Adrenal gland (tissue), 5 donors: ENCODE measurements around the gene CR1.

Source experiments
- POLR2A ChIP-seq, 2 donors: fragments of 450-650 bp; IDR thresholded peaks; one replicate each; pipeline ENCODE4 v1.6.1; 2017; ENCODE audit warnings: antibody characterized with exemption in 2 of 2, mild to moderate bottlenecking in 2 of 2, moderate library complexity in 1 of 2
- TF ChIP-seq, protein P1 (sequence below), 6 experiments: fragments of 450-650 bp in 4 of 6; fragments of 200-600 bp in 2 of 6; sonication (generic) in 1 of 6; IDR thresholded peaks; 1 replicate in 5 of 6; 2 replicates in 1 of 6; pipeline versions ENCODE4 v1.5.1 to v1.8.0; 2016 to 2021; ENCODE audit warnings: antibody characterized with exemption in 6 of 6, mild to moderate bottlenecking in 2 of 6, moderate library complexity in 1 of 6
- donor health status: DM: no; HTN: no; CAD: no.

DNA sequence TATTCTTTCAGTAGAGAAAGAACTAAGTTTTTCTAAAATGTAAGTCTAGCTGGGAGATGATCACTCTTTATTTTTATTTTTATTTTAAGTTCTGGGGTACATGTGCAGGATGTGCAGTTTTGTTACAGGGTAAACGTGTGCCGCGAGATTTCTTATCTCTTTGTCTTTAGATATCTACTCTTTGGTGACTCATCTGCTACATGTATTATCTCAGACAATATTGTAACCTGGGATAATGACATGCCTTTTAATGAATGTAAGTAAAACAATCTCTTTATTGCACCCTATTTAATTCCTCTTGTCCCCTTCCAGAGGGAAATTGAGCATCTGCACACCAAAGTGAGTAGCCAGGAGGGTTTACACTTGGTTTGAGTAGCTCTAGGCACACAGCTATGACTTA is 32.4 kb upstream of the CR1 start:
- TF ChIP-seq, protein P1, sequence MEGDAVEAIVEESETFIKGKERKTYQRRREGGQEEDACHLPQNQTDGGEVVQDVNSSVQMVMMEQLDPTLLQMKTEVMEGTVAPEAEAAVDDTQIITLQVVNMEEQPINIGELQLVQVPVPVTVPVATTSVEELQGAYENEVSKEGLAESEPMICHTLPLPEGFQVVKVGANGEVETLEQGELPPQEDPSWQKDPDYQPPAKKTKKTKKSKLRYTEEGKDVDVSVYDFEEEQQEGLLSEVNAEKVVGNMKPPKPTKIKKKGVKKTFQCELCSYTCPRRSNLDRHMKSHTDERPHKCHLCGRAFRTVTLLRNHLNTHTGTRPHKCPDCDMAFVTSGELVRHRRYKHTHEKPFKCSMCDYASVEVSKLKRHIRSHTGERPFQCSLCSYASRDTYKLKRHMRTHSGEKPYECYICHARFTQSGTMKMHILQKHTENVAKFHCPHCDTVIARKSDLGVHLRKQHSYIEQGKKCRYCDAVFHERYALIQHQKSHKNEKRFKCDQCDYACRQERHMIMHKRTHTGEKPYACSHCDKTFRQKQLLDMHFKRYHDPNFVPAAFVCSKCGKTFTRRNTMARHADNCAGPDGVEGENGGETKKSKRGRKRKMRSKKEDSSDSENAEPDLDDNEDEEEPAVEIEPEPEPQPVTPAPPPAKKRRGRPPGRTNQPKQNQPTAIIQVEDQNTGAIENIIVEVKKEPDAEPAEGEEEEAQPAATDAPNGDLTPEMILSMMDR (IDR thresholded peaks at IDR 0.05) = no peak
- no peak for TF ChIP-seq POLR2A (IDR thresholded peaks at IDR 0.05)
